Measurements from ENCODE around the gene CDT1.
"Not testable (repeated sequence)": the region's sequence is repeated elsewhere in the genome, so short reads cannot be mapped to it uniquely, and the experiment has no call there.

CDT1 gene

DNA sequence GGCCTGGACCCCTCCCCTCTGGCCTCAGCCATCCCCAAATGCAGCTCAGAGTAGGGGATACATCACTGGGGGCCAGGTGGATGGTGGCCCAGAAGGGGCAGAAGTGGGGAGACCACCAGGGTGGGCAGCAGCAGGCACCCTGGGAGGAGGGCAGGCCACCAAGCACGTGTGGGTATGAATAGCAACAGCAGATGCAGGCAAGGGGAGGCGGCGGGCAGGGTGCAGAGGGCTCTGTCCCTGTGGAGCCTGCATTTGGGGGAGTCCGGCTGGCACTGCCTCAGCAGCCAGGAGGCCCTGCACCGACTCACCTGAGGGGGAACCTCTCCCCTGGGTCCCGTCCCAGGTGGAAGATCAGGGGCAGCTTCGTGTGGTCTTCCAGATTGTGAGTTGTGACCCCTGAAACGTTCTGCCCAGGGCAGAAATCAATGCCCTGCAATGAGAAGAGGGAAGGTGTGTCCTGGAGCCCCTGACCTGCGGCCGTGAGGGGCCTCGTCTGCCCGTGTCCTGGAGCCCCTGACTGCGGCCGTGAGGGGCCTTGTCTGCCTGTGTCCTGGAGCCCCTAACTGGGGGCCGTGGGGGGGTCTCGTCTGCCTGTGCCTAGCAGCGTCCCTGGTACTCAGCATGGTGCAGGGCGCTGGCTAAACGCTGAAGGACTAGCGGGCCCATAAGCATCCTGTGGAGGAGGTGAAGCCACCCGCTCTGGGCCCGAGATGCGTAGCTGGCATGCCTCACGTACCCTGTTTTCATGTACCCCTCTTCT is 18.9 kb downstream of the CDT1 start:
- Histone ChIP-seq H3K36me3 (ENCODE audit: low read length) (no peaks in the 10 kb centered on the region), H3K79me2 (ENCODE audit: insufficient read depth, low read length) (no peaks in the 10 kb centered on the region), H3K9me2 (replicated peaks; ENCODE audit: insufficient read depth, low read length) (no peaks in the 10 kb centered on the region), H3K9me3 (ENCODE audit: insufficient read depth, low read length) (no peaks in the 10 kb centered on the region), H3F3A (ENCODE audit: insufficient read depth) (no peaks in the 10 kb centered on the region), H2AFZ (ENCODE audit: low read depth, low read length, severe bottlenecking) (no peak overlapping the region), H3K27ac (ENCODE audit: low read depth, low read length) (no peak overlapping the region), H3K9ac (ENCODE audit: low read length) (no peak overlapping the region), H3K4me2 (ENCODE audit: low read depth, low read length, poor library complexity, severe bottlenecking) (no peak overlapping the region), H3K4me3 (ENCODE audit: insufficient read depth, low read length, poor library complexity, severe bottlenecking) (no peak overlapping the region), H3K27me3 (ENCODE audit: low read length) (no peaks in the 10 kb centered on the region), H4K20me1 (ENCODE audit: low read depth, low read length) (no peaks in the 10 kb centered on the region)
- TF ChIP-seq, protein P1, sequence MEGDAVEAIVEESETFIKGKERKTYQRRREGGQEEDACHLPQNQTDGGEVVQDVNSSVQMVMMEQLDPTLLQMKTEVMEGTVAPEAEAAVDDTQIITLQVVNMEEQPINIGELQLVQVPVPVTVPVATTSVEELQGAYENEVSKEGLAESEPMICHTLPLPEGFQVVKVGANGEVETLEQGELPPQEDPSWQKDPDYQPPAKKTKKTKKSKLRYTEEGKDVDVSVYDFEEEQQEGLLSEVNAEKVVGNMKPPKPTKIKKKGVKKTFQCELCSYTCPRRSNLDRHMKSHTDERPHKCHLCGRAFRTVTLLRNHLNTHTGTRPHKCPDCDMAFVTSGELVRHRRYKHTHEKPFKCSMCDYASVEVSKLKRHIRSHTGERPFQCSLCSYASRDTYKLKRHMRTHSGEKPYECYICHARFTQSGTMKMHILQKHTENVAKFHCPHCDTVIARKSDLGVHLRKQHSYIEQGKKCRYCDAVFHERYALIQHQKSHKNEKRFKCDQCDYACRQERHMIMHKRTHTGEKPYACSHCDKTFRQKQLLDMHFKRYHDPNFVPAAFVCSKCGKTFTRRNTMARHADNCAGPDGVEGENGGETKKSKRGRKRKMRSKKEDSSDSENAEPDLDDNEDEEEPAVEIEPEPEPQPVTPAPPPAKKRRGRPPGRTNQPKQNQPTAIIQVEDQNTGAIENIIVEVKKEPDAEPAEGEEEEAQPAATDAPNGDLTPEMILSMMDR (IDR thresholded peaks at IDR 0.05; ENCODE audit: insufficient read depth, low read length, poor library complexity, severe bottlenecking) = no peak
- no peak for TF ChIP-seq EZH2phosphoT487 (conservative IDR thresholded peaks at IDR 0.05; ENCODE audit: low read length)

DNA sequence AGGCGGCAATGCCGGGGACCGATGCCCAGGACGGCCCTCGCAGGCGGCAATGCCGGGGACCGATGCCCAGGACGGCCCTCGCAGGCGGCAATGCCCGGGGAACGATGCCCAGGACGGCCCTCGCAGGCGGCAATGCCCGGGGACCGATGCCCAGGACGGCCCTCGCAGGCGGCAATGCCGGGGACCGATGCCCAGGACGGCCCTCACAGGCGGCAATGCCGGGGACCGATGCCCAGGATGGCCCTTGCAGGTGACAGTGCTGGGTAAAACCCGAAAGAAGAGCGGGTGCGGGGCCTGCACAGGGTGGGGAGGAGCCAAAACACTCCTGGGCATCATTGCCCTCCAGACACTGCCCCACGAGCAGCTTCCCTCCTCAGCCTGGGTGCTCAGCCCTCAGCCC is 20.1 kb downstream of the CDT1 start:
- not testable (repeated sequence) for H3K4me2 ChIP-seq (ENCODE audit: low read depth, low read length, poor library complexity, severe bottlenecking); H3K36me3 ChIP-seq (ENCODE audit: low read length); H3K9me2 ChIP-seq (replicated peaks; ENCODE audit: insufficient read depth, low read length); H3K79me2 ChIP-seq (ENCODE audit: insufficient read depth, low read length); H2AFZ ChIP-seq (ENCODE audit: low read depth, low read length, severe bottlenecking); H3K4me3 ChIP-seq (ENCODE audit: insufficient read depth, low read length, poor library complexity, severe bottlenecking); H3F3A ChIP-seq (ENCODE audit: insufficient read depth); H3K27ac ChIP-seq (ENCODE audit: low read depth, low read length); H3K9me3 ChIP-seq (ENCODE audit: insufficient read depth, low read length); H3K9ac ChIP-seq (ENCODE audit: low read length); H4K20me1 ChIP-seq (ENCODE audit: low read depth, low read length); H3K27me3 ChIP-seq (ENCODE audit: low read length)

DNA sequence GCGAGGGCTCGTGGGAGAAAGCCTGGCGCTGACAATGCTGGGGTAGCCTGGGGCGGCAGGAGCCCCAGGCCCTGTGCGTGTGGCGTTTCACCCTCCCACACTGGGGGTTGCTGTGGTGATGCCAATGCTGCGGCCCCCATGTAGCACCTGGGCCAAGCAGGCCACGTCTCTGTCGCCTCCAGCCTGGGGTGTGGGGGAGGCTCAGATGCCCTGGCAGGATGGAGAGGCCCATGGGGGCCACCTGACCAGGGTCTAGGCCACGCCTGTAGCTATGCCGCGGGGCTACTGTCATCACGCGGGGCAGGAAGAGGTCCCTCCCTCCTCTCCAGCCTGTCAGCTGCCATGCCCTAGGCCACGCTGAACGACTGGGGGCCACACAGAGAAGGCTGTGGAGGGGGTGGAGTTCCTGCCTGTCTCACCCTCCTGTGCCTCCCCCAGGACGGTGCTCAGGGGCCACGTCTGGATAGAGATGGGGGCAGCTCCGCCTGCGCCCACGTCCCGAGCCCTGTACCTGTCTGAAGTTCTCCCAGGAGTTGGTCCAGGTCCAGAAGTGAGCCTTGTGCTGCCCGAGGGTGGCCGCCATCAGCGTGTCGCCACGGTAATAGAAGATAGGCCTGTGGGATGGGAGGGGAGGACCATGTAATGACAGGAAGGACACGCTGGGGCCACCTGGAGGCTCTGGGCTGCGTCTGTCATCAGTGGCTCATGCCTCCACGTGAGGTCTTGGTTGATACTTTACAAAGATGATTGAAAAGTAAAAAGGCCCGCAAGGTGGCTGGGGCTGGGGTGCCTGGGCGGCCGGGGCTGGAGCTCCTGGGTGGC is 20.9 kb downstream of the CDT1 start:
- Histone ChIP-seq H3K27ac (ENCODE audit: low read depth, low read length) (no peak overlapping the region), H3K9me3 (ENCODE audit: insufficient read depth, low read length) (no peaks in the 10 kb centered on the region), H3K36me3 (ENCODE audit: low read length) (no peaks in the 10 kb centered on the region), H3K4me3 (ENCODE audit: insufficient read depth, low read length, poor library complexity, severe bottlenecking) (no peak overlapping the region), H3F3A (ENCODE audit: insufficient read depth) (no peaks in the 10 kb centered on the region), H3K9ac (ENCODE audit: low read length) (no peak overlapping the region), H3K4me2 (ENCODE audit: low read depth, low read length, poor library complexity, severe bottlenecking) (no peak overlapping the region), H3K79me2 (ENCODE audit: insufficient read depth, low read length) (no peaks in the 10 kb centered on the region), H4K20me1 (ENCODE audit: low read depth, low read length) (no peaks in the 10 kb centered on the region), H3K9me2 (replicated peaks; ENCODE audit: insufficient read depth, low read length) (no peaks in the 10 kb centered on the region), H3K27me3 (ENCODE audit: low read length) (no peaks in the 10 kb centered on the region), H2AFZ (ENCODE audit: low read depth, low read length, severe bottlenecking) (no peak overlapping the region)
- TF ChIP-seq, protein P1 (IDR thresholded peaks at IDR 0.05; ENCODE audit: insufficient read depth, low read length, poor library complexity, severe bottlenecking) = no peak
- TF ChIP-seq EZH2phosphoT487 (conservative IDR thresholded peaks at IDR 0.05; ENCODE audit: low read length) = no peak

DNA sequence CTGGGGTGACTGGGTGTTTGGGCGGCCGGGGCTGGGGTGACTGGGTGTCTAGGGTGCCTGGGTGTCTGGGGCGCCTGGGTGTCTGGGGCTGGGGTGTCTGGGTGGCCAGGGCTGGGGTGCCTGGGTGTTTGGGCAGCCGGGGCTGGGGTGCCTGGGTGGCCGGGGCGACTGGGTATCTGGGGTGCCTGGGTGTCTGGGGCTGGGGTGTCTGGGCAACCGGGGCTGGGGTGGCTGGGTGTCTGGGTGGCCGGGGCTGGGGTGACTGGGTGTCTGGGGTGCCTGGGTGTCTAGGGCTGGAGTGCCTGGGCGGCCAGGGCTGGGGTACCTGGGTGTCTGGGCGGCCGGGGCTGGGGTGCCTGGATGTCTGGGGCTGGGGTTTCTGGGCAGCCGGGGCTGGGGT is 21.6 kb downstream of the CDT1 start:
- H3K9me2 ChIP-seq (replicated peaks; ENCODE audit: insufficient read depth, low read length) = no peaks in the 10 kb centered on the region
- no peaks in the 10 kb centered on the region for H3K27me3 ChIP-seq (ENCODE audit: low read length)
- no peak overlapping the region for H3K27ac ChIP-seq (ENCODE audit: low read depth, low read length)
- no peak overlapping the region for H3K4me2 ChIP-seq (ENCODE audit: low read depth, low read length, poor library complexity, severe bottlenecking)
- no peaks in the 10 kb centered on the region for H3K79me2 ChIP-seq (ENCODE audit: insufficient read depth, low read length)
- no peak overlapping the region for H3K4me3 ChIP-seq (ENCODE audit: insufficient read depth, low read length, poor library complexity, severe bottlenecking)
- no peaks in the 10 kb centered on the region for H3K36me3 ChIP-seq (ENCODE audit: low read length)
- no peak overlapping the region for H2AFZ ChIP-seq (ENCODE audit: low read depth, low read length, severe bottlenecking)
- TF ChIP-seq, protein P1 (IDR thresholded peaks at IDR 0.05; ENCODE audit: insufficient read depth, low read length, poor library complexity, severe bottlenecking) = no peak
- no peak for TF ChIP-seq EZH2phosphoT487 (conservative IDR thresholded peaks at IDR 0.05; ENCODE audit: low read length)
- no peaks in the 10 kb centered on the region for H4K20me1 ChIP-seq (ENCODE audit: low read depth, low read length)
- H3K9ac ChIP-seq (ENCODE audit: low read length) = no peak overlapping the region
- no peaks in the 10 kb centered on the region for H3K9me3 ChIP-seq (ENCODE audit: insufficient read depth, low read length)
- H3F3A ChIP-seq (ENCODE audit: insufficient read depth) = no peaks in the 10 kb centered on the region
